HG03460 (cell line): Measurements from ENCODE around the gene GRID2IP.

ENCODE experiments used
- ATAC-seq: cut with Tn5 transposase; IDR thresholded peaks from one replicate; pipeline ENCODE4 v1.9.1; 2021; ENCODE audit not compliant: unreplicated experiment

GRID2IP gene

GRCh38 chr7:6563936-6564770 lies 12.9 kb upstream of the GRID2IP start:
- ATAC-seq = no peak

GRCh38 chr7:6562106-6562505 lies 10.8 kb upstream of the GRID2IP start:
- ATAC-seq = no peak

GRCh38 chr7:6559896-6560295 lies 8.6 kb upstream of the GRID2IP start:
- ATAC-seq = no peak

GRCh38 chr7:6558837-6559236 lies 7.6 kb upstream of the GRID2IP start:
- ATAC-seq = no peak

DNA sequence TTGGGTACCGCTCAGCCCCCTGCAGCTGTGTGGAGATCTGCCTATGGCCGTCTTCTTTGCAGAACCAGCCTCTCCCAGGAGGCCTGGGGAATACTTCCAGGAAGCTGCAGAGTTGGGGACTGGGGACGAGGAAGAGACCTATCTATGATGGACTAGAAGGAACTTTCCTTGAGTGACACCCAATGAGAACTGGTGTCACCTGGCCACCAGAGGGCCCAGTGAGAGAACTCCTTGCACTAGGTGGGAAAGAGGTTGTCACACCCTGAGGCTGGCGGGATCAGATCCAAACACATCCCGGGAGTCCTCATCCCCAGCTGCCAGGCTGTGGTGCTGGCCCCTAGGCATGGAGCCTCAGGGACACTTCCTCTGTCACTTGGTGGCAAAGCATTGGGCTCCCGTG lies 4.9 kb upstream of the GRID2IP start:
- ATAC-seq = no peak

- no peak for ATAC-seq
Observed at GRCh38 chr7:6554848-6555247, 3.6 kb upstream of the GRID2IP start.

DNA sequence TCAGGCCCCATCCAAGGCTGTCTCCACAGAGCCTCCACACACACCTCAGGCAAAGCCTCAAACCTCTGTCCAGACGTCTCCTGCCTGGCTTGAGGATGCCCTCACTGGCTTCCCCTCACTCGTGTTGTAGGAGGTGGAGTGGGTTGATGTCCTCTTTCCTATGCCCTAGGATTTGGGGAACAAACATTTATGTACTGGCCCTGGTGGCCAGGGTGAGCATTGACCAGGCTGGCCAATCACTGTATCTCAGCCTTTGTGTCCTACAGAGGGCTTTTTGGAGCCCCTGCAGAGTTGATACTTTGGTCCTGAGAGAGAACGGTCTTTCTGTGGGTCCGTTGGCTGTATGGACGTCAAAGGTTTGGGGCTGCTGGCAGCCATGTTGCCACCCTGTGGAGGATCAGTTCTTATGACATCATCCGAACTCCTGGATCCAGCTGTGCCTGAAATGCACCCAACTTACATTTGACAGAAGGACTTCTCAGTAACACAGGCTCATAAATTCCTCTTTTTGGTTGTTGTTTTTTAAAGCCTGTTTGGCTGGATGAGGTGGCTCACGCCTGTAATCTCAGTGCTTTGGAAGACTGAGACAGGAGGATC lies 2.3 kb upstream of the GRID2IP start:
- no peak for ATAC-seq

- ATAC-seq = no peak
Observed at GRCh38 chr7:6547400-6547799, 3.9 kb downstream of the GRID2IP start.

DNA sequence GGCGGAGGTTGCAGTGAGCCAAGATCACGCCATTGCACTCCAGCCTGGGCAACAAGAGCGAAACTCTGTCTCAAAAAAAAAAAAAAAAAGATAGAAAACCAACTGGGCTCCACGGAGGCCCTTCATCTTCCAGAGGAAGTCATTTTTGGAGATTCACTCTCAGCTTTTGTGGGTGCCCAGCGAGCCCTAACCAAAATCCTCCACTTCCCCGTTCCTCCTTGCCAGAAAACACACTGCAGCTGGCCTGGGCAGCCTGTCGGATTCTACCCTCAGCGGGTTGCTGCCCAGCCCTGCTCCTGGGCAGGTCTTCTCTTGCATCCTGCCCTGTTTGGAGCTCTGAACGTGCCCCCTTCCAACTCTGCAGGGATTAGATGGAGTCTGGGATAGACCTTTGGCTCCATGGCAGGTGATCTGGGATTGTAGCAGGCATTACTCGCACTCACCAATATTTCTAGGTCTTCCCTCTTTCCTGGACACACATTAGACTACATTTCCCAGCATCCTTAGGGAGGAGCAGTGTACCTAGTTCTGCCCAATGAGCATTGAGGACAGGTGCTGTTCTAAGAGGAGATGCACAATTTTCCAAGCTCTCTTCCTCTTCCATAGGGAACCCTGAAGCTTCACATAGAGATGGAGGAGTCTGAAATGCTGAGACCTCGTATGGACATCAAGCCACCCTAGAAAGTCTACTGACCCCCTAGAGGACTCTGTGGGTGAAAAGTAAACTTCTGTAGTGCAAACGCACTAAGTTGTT lies 4.6 kb downstream of the GRID2IP start:
- ATAC-seq = no peak

GRCh38 chr7:6545398-6546126 lies 5.7 kb downstream of the GRID2IP start:
- no peak for ATAC-seq

DNA sequence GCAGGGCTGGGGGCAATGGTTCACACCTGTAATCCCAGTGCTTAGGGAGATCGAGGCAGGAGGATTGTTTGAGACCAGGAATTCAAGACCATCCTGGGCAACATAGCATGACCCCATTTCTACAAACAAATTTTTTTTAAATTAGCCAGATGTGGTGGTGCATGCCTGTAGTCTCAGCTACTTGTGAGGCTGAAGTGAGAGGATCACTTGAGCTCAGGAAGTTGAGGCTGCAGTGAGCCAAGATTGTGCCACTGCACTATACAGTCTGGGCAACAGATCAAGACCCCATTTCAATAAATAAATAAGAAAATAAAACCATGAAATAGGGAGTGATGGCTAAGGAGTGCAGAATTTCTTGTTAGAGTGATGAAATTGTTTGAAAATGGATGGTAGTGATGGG lies 8.9 kb downstream of the GRID2IP start:
- ATAC-seq = no peak

- ATAC-seq = no peak
Observed at GRCh38 chr7:6536262-6537260, 14.7 kb downstream of the GRID2IP start.

DNA sequence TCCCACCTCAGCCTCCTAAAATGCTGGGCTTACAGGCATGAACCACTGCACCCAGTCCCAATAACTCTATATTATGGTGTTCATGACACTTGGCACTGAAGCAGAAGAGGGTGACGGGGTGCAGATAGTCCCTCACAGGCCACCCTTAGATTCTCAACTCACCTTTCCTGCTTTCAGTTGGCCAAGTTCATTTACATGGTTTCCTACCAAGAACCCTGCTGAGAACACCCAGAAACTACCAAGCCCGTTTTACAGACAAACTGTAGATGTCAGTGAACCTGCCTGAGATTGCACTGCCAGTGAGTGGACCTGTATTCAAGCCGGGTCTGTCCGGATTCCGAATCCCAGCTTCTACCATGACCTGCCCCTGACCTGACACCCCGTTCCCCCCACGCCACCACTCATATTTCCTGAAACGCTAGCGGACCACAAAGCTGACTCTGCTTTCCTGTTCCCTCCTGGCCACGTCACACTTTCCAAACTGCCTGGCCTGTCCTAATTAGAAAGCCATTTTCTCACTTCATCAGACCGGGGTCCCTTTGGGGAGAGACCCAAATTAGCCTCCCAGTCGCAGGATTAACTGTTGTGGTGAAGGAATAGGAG lies 17.3 kb downstream of the GRID2IP start:
- ATAC-seq = no peak

- ATAC-seq = no peak
Observed at GRCh38 chr7:6532516-6532915, 18.7 kb downstream of the GRID2IP start.

DNA sequence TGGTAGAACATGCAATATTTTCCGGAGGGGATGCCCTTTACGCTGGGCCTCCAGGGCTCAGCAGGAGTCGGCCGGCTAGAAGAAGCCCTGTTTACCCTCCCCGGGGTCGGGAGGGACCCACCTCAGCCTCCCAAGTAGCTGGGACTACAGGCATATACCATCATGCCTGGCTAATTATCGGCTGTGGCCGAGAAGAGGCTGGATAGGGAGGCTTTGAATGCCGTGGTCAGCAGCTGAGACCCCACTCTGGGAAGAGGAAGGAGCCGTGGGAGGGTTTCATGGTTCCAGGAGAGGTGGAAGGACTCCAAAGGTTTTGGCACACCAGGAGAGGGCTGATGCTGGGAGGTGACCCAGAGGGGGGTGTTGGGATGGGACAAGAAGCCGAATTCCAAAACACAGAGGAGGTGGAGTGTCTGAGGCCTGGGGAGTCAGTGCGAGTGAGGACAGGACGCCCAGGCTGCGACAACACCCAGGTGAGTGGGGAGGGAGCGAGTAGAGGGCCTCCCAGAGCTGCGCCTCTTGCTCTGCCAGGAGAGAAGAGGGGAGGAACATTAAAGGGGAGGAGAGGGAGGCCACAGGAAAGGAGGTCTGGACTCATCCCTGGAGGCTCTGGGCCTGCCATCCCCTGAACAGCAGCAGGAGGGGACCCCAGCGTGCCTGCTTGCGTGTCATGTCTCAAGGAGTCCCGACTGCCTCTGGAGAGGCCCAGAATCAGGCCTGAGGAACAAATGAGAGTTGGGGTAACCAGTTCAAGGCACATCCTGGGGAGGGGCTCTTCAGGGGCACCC lies 19.6 kb downstream of the GRID2IP start:
- no peak for ATAC-seq

- ATAC-seq = no peak
Observed at GRCh38 chr7:6530626-6531491, 20.4 kb downstream of the GRID2IP start.

- no peak for ATAC-seq
Observed at GRCh38 chr7:6529643-6530042, 21.6 kb downstream of the GRID2IP start.
